Hippocampal formation (tissue), 2 donors: Measurements from ENCODE around the gene HSPA12B.

Experiments used
- DNase-seq, 2 donors: peaks; one replicate each; lab custom pipeline; 2025; lab: John Stamatoyannopoulos, UW

The HSPA12B gene

GRCh38 chr20:3729811-3730540, 2.5 kb upstream of the HSPA12B start:
- DNase-seq: no peak

- no peak for DNase-seq
Measured at GRCh38 chr20:3730803-3731672, 1.4 kb upstream of the HSPA12B start.

- DNase-seq: no peak
Measured at GRCh38 chr20:3731944-3732326, 550 bp upstream of the HSPA12B start.

GRCh38 chr20:3733119-3733995, 872 bp downstream of the HSPA12B start:
- DNase-seq: no peak

DNA sequence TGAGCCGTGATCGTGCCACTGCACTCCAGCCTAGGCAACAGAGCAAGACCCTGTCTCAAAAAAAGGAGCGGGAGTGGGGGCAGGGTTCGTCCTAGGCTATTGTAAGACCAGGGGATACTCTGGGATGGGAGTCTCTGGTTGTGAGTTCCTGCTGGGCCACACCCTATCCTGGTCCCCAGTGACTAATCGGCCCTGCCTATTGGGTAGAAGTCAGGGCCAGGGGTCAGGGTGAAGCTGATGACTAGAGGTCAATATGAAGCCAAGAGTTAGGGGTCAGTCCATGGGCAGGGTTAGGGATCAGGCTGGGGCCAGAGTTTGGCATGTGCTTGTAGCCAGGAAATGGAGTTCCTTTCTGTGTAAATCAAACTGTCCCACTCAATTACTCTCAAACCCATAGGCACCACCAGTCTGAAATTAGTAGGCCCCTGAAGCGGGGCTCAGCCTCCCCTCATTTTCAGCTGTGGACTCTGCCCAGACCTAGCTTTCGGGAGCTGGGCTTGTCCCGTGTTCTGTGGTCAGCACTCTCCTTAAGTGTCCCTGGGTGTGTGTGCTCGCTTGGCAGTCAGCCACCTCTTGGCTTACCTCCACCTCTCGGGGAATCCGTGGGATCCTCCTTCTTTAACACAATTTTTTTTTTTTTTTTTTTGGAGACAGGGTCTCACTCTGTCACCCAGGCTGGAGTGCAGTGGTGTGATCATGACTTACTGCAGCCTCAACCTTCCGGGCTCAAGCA, 1.8 kb downstream of the HSPA12B start:
- DNase-seq: no peak

GRCh38 chr20:3735768-3736167, 3.3 kb downstream of the HSPA12B start:
- no peak for DNase-seq

DNA sequence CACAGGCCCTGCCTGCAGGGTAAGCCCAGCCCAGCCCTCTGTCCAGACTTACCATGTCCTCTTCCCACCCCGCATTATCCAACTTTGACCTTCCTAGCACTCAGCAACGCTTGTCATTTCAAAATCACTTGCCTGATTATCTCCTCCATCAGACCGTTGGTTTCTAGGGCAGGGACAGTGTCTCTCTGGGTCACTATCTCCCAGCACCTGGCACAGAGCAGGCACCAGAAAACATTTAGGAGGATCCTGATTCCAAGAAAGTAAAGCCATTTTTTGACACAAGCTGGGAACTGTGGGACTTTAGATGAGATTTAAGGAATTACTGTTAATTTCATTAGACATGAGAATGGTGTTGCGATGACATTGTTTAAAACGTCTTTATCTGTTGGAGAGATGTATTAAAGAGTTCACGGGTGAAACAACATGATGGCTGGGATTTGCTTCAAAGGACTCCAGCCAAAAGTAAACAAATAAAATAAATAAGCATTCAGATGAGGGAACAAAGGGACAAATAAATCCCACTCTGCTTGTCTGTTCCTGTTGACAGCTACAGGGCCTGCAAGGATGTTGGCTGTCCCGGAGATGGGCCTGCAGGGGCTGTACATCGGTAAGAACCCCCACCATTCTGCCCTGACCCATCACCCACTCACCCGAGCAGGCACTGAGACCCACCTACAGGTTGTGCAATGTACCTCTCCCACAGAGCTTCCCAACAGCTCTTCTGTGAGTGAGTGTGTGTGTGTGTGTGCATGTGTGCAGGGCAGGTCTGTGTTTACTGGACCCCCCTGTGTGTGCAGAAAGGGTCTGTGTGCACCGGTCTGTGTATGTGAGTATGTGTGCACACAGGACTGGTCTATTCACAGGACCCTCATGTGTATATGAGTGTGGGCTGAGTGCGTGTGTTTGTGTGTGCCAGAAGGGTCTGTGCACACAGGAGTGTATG, 5.9 kb downstream of the HSPA12B start:
- no peak for DNase-seq

DNA sequence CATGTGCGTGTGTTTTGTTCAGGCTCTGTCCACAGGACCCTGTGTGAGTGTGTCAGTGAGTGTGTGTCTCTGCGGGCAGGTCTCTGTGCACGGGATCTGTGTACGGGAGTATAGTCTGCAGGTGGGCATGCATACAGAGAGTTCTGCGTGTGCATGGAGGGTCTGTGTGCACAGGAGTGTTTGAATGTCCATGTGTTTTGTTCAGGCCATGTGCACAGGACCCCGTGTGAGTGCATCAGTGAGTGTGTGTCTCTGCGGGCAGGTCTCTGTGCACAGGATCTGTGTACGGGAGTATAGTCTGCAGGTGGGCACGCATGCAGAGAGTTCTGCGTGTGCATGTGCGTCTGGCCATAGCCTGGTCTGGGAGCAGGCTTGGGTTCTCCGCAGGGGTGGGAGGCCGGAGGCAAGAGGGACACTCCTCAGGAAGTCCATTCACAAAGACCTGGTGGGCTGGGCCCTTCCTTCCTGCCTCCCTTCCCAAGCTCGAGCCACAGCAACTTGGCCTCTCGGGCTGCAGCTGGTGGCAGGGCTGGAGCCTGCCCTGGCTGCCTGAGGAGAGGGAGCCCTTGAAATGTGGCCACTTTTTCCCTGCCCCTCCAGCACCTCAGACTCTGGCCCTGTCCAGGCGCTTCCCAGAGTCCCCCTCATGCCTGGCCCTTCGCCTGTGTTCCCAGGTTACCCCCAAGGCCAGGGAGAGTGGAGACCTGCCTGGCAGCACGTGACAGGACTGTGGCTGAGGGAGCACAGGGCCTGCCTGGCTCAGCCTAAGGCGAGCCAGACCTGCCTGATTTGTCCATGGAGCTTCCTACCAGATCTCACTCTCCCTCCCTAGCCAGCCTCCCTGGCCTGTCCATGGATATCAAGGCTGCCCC, 6.8 kb downstream of the HSPA12B start:
- no peak for DNase-seq

GRCh38 chr20:3739926-3740451, 7.5 kb downstream of the HSPA12B start:
- no peak for DNase-seq

DNA sequence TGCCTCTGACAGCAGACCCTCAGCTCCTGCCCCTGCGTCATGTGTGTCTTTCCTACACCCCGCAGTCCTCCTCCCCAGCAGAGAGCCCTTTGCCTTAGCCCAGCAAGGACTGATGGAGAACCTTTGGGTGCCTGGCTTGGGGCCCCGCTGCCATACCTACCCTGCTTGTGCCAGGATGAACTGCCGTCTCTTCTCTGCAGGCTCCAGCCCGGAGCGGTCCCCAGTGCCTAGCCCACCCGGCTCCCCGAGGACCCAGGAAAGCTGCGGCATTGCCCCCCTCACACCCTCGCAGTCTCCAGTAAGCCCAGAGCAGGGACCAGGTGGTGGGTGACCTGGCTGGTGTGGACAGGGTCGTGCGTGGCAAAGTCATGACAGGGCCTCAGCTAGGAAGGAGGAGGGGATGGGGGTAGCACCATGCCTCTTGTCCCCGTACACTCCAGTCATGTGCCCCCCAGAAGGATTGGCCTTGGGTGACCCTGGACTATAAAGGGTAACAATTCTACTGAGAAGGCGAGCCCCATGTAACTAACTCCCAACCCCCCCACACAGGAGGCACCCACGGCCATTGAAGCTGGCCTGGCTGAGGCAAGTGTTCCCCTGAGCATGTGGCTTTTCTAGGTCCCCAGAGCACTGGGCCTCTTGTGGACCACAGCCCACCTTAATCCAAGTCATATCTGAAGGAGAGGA, 8.3 kb downstream of the HSPA12B start:
- no peak for DNase-seq

DNA sequence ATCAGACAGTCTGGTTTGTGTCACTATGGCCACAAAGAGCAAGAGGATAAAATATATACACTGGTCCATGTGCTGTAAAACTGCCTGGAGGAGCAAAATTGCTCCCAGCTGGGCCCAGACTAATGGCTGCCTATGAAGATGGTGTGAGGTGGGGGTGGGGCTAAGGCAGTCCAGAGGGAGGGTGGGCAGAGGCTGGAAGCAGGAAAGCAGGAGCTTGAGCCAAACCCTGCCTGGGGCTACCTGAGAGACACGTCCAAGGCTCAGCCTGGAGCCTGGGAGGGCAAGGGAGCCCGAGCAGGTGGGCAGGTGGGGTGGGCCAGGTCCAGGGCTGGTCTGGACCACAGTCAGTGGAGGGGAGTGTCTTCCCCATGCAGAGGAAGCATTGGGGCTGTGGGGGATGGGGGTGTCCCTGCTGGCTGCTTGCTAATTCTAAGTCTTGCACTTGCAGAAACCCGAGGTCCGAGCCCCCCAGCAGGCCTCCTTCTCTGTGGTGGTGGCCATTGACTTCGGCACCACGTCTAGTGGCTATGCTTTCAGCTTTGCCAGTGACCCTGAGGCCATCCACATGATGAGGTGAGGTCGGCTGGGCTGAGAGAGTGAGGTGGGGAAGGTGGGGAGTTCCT, 9.5 kb downstream of the HSPA12B start:
- DNase-seq: no peak

- DNase-seq: no peak
Measured at GRCh38 chr20:3743251-3743650, 10.8 kb downstream of the HSPA12B start.

- DNase-seq: no peak
Measured at GRCh38 chr20:3744037-3744436, 11.6 kb downstream of the HSPA12B start.

DNA sequence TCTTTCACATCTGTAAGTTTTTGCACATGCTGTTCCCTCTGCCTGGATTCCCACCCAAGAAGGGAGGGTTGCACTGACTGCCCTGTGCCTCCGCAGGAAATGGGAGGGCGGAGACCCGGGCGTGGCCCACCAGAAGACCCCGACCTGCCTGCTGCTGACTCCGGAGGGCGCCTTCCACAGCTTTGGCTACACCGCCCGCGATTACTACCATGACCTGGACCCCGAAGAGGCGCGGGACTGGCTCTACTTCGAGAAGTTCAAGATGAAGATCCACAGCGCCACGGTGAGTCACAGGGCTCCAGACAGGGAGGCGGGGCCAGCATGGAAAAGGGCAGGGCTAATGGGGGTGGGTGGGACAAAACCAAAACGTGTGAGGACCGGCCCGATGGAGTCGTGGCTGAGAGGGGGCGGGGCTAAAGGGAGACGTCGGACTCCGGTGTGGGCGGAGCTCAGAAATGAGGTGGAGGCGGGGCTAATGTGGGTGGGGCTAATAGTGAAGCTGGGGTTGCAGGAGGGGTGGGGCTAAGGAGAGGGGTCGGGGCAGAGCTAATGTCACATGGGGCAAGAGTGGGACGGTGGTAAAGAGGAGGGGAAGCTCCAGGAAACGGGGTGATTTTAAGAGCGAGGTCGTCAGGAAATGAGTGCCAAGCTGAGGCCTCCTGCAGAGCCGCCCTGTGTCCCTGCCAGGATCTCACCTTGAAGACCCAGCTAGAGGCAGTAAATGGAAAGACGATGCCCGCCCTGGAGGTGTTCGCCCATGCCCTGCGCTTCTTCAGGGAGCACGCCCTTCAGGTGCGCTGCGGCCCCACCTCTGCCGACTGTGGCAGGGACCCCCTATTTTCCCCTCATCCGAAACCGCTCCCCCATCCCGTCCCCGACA, 12.6 kb downstream of the HSPA12B start:
- no peak for DNase-seq

- no peak for DNase-seq
Measured at GRCh38 chr20:3745686-3746173, 13.2 kb downstream of the HSPA12B start.

GRCh38 chr20:3747471-3747870, 15.0 kb downstream of the HSPA12B start:
- DNase-seq: no peak

GRCh38 chr20:3748073-3748472, 15.6 kb downstream of the HSPA12B start:
- no peak for DNase-seq
